ENCODE results near the gene TRAPPC2. TPM values are rescaled to one million over a fixed set of nuclear protein-coding genes. Genes with fewer than 3 reads are reported as not detected.

TRAPPC2 gene
- polyA plus RNA-seq, 1 of the 3 experiments (the other 2 are of a cell fraction), result 10.4 TPM

DNA sequence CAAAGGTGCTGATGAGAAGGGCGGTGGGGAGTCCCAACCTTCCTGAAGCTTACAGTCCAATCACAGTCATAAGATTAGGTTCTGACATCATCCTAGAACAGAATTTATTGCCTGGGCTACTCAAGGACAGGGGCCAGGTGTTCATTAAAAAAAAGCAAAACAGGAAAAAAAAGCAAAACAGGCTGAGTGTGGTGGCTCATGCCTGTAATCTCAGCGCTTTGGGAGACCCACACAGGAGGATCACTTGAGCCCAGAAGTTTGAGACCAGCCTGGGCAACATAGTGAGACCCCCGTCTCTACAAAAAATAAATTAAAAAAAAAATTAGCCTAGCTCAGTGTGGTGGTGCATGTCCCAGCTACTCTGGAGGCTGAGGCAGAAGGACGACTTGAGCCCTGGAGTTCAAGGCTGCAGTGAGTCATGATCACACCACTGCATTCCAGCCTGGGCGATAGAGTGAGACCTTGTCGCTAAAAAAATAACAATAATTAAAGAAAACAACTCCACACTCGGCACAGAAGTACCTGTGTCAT lies 42.5 kb downstream of the TRAPPC2 start:
- Histone ChIP-seq H4K20me1 (ENCODE audit: insufficient read depth) (peaks cover 44% of the 10 kb centered on the region), H3K4me2 (no peak overlapping the region), H2AFZ (ENCODE audit: low read depth) (no peak overlapping the region), H3K4me3 (ENCODE audit: low read depth in 2 of 2, low read length in 1 of 2) (no peak overlapping the region), H3K36me3 (replicated peaks in 1 of 2; ENCODE audit: control insufficient read depth in 1 of 2, insufficient read depth in 2 of 2, low read length in 1 of 2) (no peaks in the 10 kb centered on the region), H3K4me1 (ENCODE audit: control insufficient read depth in 1 of 2, insufficient read depth in 2 of 2, low read depth in 1 of 2, low read length in 1 of 2) (peaks cover 2 to 22% of the 10 kb centered on the region in 2 experiments), H3K79me2 (ENCODE audit: insufficient read depth) (peaks cover 74% of the 10 kb centered on the region), H3K9me2 (no peaks in the 10 kb centered on the region), H3K9me3 (no peaks in the 10 kb centered on the region), H3K27ac (ENCODE audit: low read depth in 2 of 2, low read length in 1 of 2) (no peak overlapping the region), H3F3A (replicated peaks; ENCODE audit: insufficient read depth) (no peaks in the 10 kb centered on the region), H3K9ac (no peak overlapping the region), H3K27me3 (ENCODE audit: insufficient read depth) (no peaks in the 10 kb centered on the region; the same call in 1 of the 2 replicates)
- TF ChIP-seq RXRA (IDR thresholded peaks at IDR 0.05; ENCODE audit: borderline replicate concordance, low read depth) (no peak), NRF1 (IDR thresholded peaks at IDR 0.05; ENCODE audit: low read depth, low read length) (no peak), SMC3 (IDR thresholded peaks at IDR 0.05; ENCODE audit: low read depth, low read length) (no peak), GABPA (IDR thresholded peaks at IDR 0.05; ENCODE audit: low read depth) (no peak), FOSL2 (IDR thresholded peaks at IDR 0.05; ENCODE audit: borderline replicate concordance, low read depth) (no peak), MXI1 (IDR thresholded peaks at IDR 0.05; ENCODE audit: low read depth, low read length) (no peak), TEAD4 (IDR thresholded peaks at IDR 0.05; ENCODE audit: borderline replicate concordance, insufficient read depth) (no peak), CHD2 (IDR thresholded peaks at IDR 0.05; ENCODE audit: low read length, partially characterized antibody) (no peak), TAF1 (IDR thresholded peaks at IDR 0.05; ENCODE audit: borderline replicate concordance, low read depth, low read length) (no peak), RCOR1 (IDR thresholded peaks at IDR 0.05; ENCODE audit: low read length) (no peak), ELF1 (IDR thresholded peaks at IDR 0.05) (no peak)
- TF ChIP-seq, protein P1, sequence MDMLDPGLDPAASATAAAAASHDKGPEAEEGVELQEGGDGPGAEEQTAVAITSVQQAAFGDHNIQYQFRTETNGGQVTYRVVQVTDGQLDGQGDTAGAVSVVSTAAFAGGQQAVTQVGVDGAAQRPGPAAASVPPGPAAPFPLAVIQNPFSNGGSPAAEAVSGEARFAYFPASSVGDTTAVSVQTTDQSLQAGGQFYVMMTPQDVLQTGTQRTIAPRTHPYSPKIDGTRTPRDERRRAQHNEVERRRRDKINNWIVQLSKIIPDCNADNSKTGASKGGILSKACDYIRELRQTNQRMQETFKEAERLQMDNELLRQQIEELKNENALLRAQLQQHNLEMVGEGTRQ (IDR thresholded peaks at IDR 0.05; ENCODE audit: borderline replicate concordance, low read depth, low read length), result no peak
- TF ChIP-seq, protein P2, sequence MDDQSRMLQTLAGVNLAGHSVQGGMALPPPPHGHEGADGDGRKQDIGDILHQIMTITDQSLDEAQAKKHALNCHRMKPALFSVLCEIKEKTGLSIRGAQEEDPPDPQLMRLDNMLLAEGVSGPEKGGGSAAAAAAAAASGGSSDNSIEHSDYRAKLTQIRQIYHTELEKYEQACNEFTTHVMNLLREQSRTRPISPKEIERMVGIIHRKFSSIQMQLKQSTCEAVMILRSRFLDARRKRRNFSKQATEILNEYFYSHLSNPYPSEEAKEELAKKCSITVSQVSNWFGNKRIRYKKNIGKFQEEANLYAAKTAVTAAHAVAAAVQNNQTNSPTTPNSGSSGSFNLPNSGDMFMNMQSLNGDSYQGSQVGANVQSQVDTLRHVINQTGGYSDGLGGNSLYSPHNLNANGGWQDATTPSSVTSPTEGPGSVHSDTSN (IDR thresholded peaks at IDR 0.05), result no peak
- TF ChIP-seq, protein P3, sequence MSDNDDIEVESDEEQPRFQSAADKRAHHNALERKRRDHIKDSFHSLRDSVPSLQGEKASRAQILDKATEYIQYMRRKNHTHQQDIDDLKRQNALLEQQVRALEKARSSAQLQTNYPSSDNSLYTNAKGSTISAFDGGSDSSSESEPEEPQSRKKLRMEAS (IDR thresholded peaks at IDR 0.05; ENCODE audit: low read depth), result no peak
- TF ChIP-seq, protein P4, sequence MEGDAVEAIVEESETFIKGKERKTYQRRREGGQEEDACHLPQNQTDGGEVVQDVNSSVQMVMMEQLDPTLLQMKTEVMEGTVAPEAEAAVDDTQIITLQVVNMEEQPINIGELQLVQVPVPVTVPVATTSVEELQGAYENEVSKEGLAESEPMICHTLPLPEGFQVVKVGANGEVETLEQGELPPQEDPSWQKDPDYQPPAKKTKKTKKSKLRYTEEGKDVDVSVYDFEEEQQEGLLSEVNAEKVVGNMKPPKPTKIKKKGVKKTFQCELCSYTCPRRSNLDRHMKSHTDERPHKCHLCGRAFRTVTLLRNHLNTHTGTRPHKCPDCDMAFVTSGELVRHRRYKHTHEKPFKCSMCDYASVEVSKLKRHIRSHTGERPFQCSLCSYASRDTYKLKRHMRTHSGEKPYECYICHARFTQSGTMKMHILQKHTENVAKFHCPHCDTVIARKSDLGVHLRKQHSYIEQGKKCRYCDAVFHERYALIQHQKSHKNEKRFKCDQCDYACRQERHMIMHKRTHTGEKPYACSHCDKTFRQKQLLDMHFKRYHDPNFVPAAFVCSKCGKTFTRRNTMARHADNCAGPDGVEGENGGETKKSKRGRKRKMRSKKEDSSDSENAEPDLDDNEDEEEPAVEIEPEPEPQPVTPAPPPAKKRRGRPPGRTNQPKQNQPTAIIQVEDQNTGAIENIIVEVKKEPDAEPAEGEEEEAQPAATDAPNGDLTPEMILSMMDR (IDR thresholded peaks at IDR 0.05), result no peak
- CTCF ChIA-PET, result no interaction called here
- DNase-seq, result no peak
- WGBS (ENCODE audit: low lambda C conversion rate), result 82% methylated on average over 7 of the region's 7 CpGs
- POLR2A ChIA-PET, result no interaction called here
